Transverse colon (tissue), 3 donors: ENCODE data around the gene JAKMIP2.

Source experiments
- POLR2A ChIP-seq: fragments of 450-650 bp; IDR thresholded peaks from one replicate; pipeline ENCODE4 v1.6.1; 2016; ENCODE audit warnings: antibody characterized with exemption, mild to moderate bottlenecking, moderate library complexity
- TF ChIP-seq, protein P1 (sequence below), 5 experiments: fragments of 200-600 bp in 3 of 5; fragments of 450-650 bp in 2 of 5; sonication (generic) in 3 of 5; IDR thresholded peaks; 1 replicate in 2 of 5; 2 replicates in 3 of 5; pipeline ENCODE4 v1.5.1; 2016 to 2017; ENCODE audit warnings: antibody characterized with exemption in 5 of 5, inconsistent platforms in 3 of 5, mild to moderate bottlenecking in 2 of 5, moderate library complexity in 1 of 5

DNA sequence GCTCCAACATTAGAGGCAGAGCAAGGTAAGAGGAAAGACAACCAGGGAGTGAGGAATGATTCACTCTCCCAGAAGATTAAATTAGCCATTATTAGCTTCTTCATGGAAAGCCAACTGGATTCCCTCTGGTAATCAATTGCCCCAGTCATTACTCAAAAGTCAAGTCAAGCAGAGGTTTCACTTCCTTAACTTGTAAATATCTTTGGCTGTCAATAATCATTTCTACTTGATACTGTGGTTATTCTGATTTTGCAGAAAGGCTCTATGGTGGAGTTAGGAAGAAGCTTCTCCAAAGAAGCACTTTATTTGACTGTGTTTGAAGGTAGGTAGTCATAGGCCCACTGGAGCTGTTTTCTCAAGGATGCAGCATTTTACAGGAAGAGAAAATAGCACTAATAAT is 78.0 kb downstream of the JAKMIP2 start:
- TF ChIP-seq, protein P1, sequence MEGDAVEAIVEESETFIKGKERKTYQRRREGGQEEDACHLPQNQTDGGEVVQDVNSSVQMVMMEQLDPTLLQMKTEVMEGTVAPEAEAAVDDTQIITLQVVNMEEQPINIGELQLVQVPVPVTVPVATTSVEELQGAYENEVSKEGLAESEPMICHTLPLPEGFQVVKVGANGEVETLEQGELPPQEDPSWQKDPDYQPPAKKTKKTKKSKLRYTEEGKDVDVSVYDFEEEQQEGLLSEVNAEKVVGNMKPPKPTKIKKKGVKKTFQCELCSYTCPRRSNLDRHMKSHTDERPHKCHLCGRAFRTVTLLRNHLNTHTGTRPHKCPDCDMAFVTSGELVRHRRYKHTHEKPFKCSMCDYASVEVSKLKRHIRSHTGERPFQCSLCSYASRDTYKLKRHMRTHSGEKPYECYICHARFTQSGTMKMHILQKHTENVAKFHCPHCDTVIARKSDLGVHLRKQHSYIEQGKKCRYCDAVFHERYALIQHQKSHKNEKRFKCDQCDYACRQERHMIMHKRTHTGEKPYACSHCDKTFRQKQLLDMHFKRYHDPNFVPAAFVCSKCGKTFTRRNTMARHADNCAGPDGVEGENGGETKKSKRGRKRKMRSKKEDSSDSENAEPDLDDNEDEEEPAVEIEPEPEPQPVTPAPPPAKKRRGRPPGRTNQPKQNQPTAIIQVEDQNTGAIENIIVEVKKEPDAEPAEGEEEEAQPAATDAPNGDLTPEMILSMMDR (IDR thresholded peaks at IDR 0.05) = no peak
- TF ChIP-seq POLR2A = no peak
